Measurements from ENCODE around the gene CYP2U1. TPM values are rescaled to one million over a fixed set of nuclear protein-coding genes. Genes with fewer than 3 reads are reported as not detected.

The CYP2U1 gene
- total and polyA plus RNA-seq, 2 of the 4 experiments (the other 2 are of a cell fraction) = 6.1 to 11.1 TPM

- no peak for TF ChIP-seq CTCF (conservative IDR thresholded peaks at IDR 0.05; ENCODE audit: low read depth, low read length)
- no peak for TF ChIP-seq FOS (IDR thresholded peaks at IDR 0.05; ENCODE audit: low read depth, low read length)
- TF ChIP-seq CHD1 (IDR thresholded peaks at IDR 0.05; ENCODE audit: low read depth, low read length) = no peak
- TF ChIP-seq MAFK (IDR thresholded peaks at IDR 0.05; ENCODE audit: low read depth, low read length) = no peak
Observed at GRCh38 chr4:107894138-107894603, 37.2 kb upstream of the CYP2U1 start (continued).
